GM13977 (cell line): ENCODE results near the gene GRIK2.

ENCODE experiments used
- DNase-seq: peaks from one replicate; pipeline ENCODE4 v3.0.0; 2012; ENCODE audit warnings: low spot score
- CTCF ChIP-seq: IDR thresholded peaks from 2 replicates; pipeline ENCODE4 v1.5.1; 2012; ENCODE audit warnings: mild to moderate bottlenecking, control low read depth; ENCODE audit not compliant: insufficient read depth; ENCODE audit errors: extremely low read depth, missing control alignments
- in situ Hi-C: fragments of 300-500 bp; cut with MboI; formaldehyde crosslinking; loops from one replicate; pipeline ENCODE4 v1.12.0; 2022; ENCODE audit warnings: low sequenced_read_pairs, low pct_unique_long_range_greater_than_20kb, mixed read lengths, inconsistent platforms; ENCODE audit not compliant: unreplicated experiment

GRIK2 gene

GRCh38 chr6:101803136-101803535 is 409.6 kb downstream of the GRIK2 start:
- TF ChIP-seq CTCF, result no peak
- no peak for DNase-seq
- in situ Hi-C loops, result no loop called here

GRCh38 chr6:101806241-101806640 is 412.7 kb downstream of the GRIK2 start:
- DNase-seq, result no peak
- TF ChIP-seq CTCF, result no peak
- in situ Hi-C loops, result no loop called here

GRCh38 chr6:101811108-101811507 is 417.6 kb downstream of the GRIK2 start:
- TF ChIP-seq CTCF, result no peak
- DNase-seq, result no peak
- in situ Hi-C loops, result no loop called here

- in situ Hi-C loops, result no loop called here
- no peak for DNase-seq
- no peak for TF ChIP-seq CTCF
Measured at GRCh38 chr6:101816716-101817115, 423.2 kb downstream of the GRIK2 start.

- in situ Hi-C loops, result no loop called here
- no peak for TF ChIP-seq CTCF
- DNase-seq, result no peak
Measured at GRCh38 chr6:101818051-101818450, 424.5 kb downstream of the GRIK2 start.

- in situ Hi-C loops, result no loop called here
- DNase-seq, result no peak
- TF ChIP-seq CTCF, result no peak
Measured at GRCh38 chr6:101824551-101825345, 431.2 kb downstream of the GRIK2 start.
